HG03095 (cell line): ENCODE measurements around the gene ASB3.
A peak's percentile ranks its signal among the peaks of the same experiment; 100 is the strongest.
"Not testable (repeated sequence)": the region's sequence is repeated elsewhere in the genome, so short reads cannot be mapped to it uniquely, and the experiment has no call there.

Experiments
- ATAC-seq: cut with Tn5 transposase; IDR thresholded peaks from one replicate; pipeline ENCODE4 v1.9.1; 2021; ENCODE audit warnings: moderate library complexity; ENCODE audit not compliant: unreplicated experiment

Gene ASB3

DNA sequence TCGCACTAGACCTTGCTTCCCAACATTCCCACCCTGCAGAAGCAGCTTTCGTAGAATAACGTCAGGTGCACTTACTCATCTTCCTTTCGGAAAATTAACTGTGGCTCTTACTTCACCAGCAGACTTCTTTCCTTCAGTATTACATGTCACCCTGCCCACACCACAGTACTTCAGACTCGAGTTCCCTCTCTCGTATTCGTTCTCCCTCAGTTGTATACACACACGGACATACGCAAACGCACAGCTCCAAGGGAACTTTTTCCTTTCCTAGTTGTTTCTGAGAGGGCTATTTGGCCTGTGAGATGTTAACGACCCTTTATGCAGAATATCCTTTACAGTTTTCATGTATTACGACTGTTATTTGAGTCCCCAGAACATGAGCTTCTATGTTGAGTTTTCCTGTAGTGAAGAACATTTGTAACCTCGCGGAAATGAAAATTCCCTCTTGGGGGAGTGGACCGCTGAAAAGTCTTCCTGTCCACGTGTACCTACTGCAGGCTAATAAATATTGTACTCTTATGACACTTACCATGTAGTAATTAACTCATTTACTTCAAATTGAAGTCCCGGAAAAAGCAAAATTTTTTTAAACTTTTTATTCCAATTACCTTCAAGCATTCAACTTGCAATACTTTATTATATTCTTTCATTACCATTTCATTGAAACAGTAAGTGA is 999 bp upstream of the ASB3 start:
- ATAC-seq: no peak

GRCh38 chr2:53786352-53786704 is 425 bp downstream of the ASB3 start:
- ATAC-seq: peak; percentile 10

DNA sequence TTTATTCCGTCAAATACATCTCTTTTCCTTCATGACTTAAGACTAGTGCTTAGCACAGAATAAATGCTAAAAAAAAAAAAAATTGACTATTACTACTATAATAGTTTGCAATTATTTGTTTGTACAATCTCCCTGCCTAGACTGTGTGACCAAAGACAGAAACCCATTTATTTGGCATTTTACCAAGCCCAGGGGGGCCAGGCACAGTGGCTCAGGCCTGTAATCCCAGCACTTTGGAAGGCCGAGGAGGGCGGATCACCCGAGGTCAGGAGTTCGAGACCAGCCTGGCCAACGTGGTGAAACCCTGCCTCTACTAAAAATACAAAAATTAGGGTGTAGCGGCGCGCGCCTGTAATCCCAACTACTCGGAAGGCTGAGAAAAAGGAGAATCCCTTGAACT is 1.4 kb downstream of the ASB3 start:
- ATAC-seq: no peak

DNA sequence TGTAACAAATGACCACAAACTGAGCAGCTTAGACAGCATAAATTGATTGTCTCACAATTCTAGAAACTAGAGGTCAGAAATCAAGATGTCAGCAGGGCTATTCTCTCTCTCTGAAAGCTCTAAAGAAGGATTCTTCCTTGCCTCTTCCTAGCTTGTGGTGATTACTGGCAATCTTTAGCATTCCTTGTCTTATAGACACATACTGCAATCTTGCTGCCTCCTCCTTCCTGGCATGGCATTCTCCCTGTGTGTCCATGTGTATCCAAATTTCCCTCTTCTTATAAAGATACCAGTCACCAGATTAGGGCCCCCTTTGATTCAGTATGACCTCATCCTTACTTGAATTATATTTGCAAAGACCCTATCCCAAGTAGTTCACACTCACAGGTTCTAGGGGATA is 2.3 kb downstream of the ASB3 start:
- ATAC-seq: no peak

- no peak for ATAC-seq
These were observed 4.1 kb downstream of the ASB3 start for GRCh38 chr2:53782676-53783075.

DNA sequence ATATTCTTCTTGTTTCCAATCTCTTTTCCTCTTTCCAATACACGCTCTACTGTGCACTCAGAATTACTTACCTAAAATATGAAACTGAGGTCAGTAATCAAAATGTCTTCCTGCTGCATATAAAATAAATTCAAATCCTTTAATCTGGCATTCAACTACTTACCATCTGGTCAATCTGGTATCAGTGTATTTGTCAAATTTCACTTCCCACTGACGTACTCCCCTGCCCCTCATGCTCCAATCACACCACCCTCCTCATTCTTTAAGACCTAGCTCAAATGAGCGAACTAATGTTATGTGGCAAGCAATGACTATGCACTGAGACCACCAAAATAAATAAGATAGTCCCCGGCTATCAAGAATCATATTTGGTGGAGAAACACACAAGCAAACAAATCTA is 6.7 kb downstream of the ASB3 start:
- ATAC-seq: no peak

DNA sequence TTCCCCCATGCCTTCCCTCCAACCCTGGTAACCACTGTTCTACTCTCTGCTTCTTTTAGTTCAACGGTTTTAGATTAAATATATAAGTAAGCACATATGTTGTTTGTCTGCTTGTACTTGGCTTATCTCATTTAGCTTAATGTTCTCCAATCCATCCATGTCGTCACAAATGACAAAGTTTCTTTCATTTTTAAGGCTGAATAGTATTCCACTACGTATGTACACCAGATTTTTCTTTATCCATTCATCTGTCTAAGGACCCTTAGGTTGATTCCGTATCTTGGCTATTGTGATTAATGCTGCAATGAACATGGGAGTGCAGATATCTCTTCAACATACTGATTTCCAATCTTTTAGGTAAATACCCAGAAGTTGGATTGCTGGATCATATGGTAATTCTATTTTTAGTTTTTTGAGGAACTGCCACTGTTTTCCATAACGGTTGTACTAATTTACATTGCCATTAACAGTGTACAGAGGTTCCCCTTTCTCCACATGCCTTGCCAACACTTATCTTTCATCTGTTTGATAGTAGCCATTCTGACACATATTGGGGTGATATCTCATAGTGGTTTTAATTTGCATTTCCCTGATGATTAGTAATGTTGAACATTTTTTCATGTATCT is 8.1 kb downstream of the ASB3 start:
- ATAC-seq: no peak

DNA sequence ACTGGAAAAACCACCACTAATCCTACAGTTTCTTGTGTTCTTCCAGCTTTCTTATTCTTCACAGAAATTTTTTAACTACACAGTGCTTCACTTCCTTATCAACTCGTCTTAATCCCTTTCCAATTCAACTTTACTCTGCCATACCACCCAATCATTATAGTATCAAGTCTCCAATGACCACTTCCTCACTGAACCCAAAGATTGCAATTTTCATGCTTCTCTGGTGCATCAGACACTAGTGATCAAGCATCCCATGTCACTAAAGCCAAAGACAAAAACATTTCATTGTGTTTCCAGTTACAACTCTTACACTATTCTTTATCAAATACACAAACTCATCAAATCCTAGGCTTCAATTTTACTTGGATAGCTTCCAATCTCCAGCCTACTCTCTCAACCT is 9.6 kb downstream of the ASB3 start:
- no peak for ATAC-seq

DNA sequence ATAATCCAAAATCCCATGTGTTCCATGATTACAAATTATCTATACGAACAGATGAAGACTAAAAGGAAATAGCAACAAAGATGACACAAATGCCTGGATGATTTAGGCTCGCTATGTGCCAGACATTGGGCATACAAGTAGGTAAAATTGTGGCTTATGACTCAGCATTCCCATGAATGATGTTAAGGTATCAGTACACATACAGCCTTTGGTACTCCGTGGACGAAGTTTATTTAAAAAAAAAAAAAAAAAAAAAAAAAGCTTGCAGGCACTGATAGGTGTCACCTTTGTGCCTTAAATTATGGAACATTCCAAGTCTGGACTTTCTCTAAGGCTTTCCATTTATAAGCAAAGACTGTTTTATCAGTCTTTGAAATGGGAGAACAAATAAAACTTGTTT is 16.5 kb downstream of the ASB3 start:
- no peak for ATAC-seq

DNA sequence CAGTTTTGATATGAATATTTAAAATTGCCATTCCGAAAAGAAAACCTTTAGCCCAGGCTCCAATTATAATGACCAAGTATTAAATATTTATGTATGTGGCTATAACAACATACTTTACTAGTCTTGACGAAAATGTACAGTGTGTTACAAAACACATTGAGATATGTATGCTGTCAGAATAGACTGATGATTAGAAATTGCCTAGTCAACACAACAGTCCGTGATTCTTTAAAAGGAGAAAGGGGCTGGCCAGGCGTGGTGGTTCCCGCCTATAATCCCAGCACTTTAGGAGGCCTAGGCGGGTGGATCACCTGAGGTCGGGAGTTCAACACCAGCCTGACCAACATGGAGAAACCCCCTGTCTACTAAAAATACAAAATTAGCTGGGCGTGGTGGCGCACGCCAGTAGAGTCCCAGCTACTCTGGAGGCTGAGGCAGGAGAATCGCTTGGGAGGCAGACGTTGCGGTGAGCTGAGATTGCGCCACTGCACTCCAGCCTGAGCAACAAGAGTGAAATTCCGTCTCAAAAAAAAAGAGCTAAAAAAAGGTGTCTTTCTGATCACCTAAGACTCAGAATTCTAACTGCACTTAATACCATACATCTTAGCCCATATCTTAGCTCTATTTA is 17.3 kb downstream of the ASB3 start:
- ATAC-seq: no peak

- ATAC-seq: peak; percentile 41
These were observed 18.6 kb downstream of the ASB3 start for GRCh38 chr2:53768242-53768542.

DNA sequence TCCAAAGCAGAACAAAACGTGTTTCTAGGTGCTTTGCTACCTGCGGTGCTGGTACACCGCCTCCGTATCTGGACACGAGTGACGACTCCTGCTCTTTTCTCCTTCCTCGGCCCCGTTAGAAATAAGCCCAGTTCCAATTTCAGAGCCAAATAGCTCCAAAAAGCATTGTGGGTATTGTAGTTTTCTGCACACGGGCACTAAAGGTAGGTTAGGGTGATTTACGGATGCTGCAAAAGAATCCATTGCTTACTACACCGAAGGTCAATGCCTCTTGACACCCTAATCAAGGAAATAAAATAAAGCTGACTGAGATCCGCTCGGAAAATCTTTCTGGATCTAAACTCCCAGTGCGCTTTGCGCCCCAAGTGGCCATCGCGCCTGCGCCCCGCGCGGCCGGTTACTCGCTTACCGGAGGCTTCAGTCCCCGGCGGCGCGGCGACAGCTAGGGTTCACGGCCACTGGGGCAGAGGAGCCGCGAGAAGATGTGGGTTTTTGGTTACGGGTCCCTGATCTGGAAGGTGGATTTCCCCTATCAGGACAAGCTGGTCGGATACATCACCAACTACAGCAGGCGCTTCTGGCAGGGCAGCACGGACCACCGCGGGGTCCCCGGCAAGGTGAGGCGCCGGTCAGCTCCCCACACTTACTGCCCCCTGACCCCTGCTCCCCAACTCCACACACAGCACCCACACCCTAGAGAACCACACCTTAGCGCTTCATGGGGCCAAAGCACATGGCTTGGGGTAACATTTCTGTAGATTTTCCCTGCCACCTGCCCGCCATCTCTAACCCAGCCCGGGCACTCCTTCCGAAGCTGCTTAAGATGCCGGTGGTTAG is 19.1 kb downstream of the ASB3 start, which contains the start of gene CHAC2:
TSS of gene CHAC2 (plus strand) at position 400 of the 837 bp plus-strand sequence. CDS start at position 483, 83 bp downstream.
- ATAC-seq: peak; percentile 90

DNA sequence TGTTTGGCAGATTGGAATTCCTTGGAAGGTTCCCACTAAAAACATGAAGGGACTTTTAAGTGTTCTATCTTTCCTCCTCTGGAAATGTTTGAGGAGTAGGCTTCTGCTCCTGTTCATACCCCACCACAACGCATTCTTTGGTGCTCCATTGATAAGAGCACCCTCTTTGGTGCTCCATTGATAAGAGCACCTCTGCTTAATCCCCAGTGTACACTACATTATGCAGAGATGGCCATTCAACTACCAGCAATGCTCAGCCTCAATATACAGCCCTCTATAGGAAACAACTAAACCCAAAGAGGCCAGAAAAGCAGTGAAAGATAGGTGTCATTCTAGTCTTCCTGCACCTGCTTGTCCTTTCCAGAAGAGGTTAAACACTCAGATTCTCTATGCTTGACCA is 21.0 kb downstream of the ASB3 start:
- no peak for ATAC-seq

GRCh38 chr2:53757206-53757605 is 29.5 kb downstream of the ASB3 start:
- not testable (repeated sequence) for ATAC-seq

DNA sequence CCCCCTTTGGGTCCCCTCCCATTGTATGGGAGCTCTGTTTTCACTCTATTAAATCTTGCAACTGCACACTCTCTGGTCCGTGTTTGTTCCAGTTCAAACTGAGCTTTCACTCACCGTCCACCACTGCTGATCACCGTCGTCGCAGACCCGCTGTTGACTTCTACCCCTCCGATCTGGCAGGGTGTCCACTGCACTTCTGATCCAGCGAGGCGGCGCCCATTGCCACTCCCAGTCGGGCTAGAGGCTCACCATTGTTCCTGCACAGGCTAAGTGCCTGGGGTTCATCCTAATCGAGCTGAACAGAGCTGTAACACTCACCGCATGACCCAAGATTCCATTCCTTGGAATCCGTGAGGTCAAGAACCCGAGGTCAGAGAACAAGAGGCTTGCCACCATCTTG is 30.1 kb downstream of the ASB3 start:
- no peak for ATAC-seq

GRCh38 chr2:53755121-53755520 is 31.6 kb downstream of the ASB3 start:
- no peak for ATAC-seq

DNA sequence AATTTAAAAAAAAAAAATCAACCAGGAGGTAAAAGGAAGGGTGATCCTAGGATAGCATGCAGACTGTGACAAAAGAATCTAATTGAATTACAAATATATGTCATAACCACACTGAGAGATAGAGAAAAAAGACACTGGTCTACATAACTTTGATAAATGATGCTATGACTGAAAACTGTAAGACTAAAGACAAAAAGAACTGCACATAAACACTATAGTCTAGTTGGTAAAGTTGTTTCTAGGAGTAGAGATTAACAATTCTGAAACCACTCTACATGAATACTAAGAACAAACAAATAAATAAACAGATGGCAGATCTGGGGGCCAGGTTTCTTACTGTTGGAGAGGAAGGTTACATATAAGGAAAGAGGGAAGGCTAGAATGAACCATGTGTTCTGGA is 33.7 kb downstream of the ASB3 start:
- no peak for ATAC-seq

DNA sequence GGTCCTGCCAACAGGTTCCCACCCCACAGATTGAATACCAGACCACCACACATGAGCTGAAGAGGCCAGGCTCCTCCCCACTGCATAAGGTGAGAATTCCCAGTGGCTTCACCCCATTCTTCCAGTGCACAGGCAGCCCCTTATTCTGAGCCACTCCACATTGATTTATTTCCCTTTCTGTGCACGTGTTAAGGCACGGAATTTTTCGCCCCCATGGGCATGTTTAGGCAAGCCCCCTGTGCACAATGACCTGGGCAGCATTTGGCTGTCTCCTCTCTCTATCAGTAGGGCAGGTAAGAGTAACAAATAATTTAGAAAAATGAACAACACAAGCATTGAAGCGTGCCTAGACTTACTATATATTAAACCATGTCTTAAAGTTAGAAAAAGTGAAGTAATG is 34.4 kb downstream of the ASB3 start:
- ATAC-seq: no peak

GRCh38 chr2:53751728-53752127 is 35.0 kb downstream of the ASB3 start:
- ATAC-seq: peak; percentile 94

DNA sequence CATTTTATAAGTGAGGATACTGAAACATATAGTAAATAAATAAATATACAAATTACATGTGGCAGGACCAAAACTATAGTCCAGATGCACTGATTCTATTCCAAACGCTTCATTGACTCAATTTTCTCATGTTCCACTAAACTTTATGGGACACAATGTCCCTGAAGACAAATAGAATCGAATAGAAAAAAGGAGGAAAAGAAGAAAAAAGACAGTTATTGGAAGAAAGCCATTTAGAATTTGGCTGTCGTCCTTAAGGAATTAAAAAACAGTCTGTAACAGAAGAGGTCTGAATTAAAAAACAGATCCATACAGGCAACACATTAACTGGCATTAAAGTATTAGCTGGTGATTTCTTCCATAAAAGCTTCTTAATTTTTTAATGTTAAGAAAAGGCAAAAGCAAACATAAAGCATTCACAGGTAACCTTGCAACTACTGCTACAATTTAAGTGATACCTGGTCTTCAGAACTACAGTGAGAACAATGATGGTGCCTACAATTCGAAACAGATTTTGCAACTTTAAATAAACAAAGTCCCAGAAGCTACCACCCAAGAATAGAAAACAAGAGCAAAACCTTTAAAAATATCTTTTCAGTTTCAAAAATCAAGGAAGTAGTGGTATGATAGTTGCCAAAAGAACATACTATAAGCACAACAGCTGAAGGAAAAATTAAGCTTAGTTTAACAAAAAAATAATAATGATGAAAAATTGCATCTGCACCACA is 36.5 kb downstream of the ASB3 start:
- ATAC-seq: no peak

DNA sequence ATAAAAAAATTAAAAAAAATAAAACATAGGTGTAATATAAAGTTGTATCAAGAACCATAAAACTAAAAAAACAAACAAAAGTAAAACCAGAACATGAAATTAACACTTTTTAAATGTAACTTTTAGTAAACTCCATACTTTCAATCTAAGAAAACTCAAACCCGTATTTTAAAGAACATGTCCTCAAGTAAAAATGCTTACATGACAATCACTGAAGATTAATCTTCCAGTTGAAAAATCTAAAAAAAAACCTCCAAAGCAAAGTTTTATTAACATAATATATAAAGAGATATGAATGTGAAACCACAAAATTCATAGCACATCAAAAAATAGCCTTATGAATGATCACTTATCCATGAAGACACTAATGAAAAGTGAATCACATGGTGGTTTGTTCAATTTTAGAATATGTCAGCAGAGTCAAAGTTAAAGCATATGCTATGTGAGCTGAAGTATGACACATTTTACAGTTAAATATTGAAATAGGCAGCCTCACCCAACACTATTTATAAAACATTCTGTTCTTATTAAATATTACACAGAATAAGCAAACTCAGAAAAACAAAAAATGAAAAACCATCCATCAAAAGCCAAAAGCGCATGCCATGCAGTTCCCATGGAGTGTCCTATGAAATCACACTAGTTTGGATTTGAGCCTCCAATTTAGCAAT is 42.2 kb downstream of the ASB3 start:
- no peak for ATAC-seq
